ENCODE results near the gene PRPF6. TPM values are rescaled to one million over a fixed set of nuclear protein-coding genes. Genes with fewer than 3 reads are reported as not detected.

The PRPF6 gene
- total RNA-seq, 1 donor, result 116 TPM

GRCh38 chr20:64074184-64074789 is 93.4 kb downstream of the PRPF6 start:
- DNase-seq (ENCODE audit: low read depth in 2 of 3, low spot score in 2 of 3), result no peak

GRCh38 chr20:64074963-64075362 is 94.0 kb downstream of the PRPF6 start:
- DNase-seq (ENCODE audit: low read depth in 2 of 3, low spot score in 2 of 3), result no peak

GRCh38 chr20:64075556-64075955 is 94.6 kb downstream of the PRPF6 start:
- no peak for DNase-seq (ENCODE audit: low read depth in 2 of 3, low spot score in 2 of 3)

- no peak for DNase-seq (ENCODE audit: low read depth in 2 of 3, low spot score in 2 of 3)
Observed at GRCh38 chr20:64076061-64076997, 95.4 kb downstream of the PRPF6 start.

DNA sequence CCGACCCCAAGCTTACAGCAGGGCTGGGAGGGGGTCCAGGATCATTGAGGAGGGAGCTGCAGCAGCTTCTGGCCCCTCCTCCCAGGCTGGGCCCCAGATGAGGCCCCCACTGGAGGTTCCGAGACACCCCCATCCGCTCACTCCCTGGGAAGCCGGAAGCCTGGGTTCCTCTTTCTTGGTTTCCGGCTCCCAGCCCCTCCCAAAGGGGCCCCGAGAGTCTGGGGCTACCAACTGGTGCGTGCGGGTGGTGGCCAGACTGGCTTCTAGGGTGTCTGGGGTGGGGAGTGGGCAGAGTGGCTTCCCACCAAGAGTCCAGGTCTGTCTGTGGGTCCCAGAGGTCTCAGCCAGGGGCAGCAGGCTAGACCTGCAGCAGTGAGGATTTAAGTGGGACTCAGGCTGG is 96.2 kb downstream of the PRPF6 start:
- DNase-seq (ENCODE audit: low read depth in 2 of 3, low spot score in 2 of 3), result peak in 2 of 3 donors; percentile 74 to 78

- no peak for DNase-seq (ENCODE audit: low read depth in 2 of 3, low spot score in 2 of 3)
Observed at GRCh38 chr20:64077541-64077875, 96.6 kb downstream of the PRPF6 start.

GRCh38 chr20:64077876-64078551 is 97.1 kb downstream of the PRPF6 start:
- DNase-seq (ENCODE audit: low read depth in 2 of 3, low spot score in 2 of 3), result peak in 2 of 3 donors; percentile 38 to 52

- no peak for DNase-seq (ENCODE audit: low read depth in 2 of 3, low spot score in 2 of 3)
Observed at GRCh38 chr20:64078934-64079272, 98.0 kb downstream of the PRPF6 start.

- peak; percentile 50 to 94 (median 91) for DNase-seq (ENCODE audit: low read depth in 2 of 3, low spot score in 2 of 3)
Observed at GRCh38 chr20:64079273-64080012, 98.5 kb downstream of the PRPF6 start, which contains the start of gene RGS19. TSS of gene RGS19 (minus strand) at chr20:64079518. CDS start at chr20:64076886, 2,632 bp downstream.

- DNase-seq (ENCODE audit: low read depth in 2 of 3, low spot score in 2 of 3), result peak in 2 of 3 donors; percentile 32 to 33
Observed at GRCh38 chr20:64080013-64080812, 99.3 kb downstream of the PRPF6 start, which contains the start of gene OPRL1. TSS of gene OPRL1 (plus strand) at chr20:64080082. CDS start at chr20:64092721, 12,639 bp downstream.

DNA sequence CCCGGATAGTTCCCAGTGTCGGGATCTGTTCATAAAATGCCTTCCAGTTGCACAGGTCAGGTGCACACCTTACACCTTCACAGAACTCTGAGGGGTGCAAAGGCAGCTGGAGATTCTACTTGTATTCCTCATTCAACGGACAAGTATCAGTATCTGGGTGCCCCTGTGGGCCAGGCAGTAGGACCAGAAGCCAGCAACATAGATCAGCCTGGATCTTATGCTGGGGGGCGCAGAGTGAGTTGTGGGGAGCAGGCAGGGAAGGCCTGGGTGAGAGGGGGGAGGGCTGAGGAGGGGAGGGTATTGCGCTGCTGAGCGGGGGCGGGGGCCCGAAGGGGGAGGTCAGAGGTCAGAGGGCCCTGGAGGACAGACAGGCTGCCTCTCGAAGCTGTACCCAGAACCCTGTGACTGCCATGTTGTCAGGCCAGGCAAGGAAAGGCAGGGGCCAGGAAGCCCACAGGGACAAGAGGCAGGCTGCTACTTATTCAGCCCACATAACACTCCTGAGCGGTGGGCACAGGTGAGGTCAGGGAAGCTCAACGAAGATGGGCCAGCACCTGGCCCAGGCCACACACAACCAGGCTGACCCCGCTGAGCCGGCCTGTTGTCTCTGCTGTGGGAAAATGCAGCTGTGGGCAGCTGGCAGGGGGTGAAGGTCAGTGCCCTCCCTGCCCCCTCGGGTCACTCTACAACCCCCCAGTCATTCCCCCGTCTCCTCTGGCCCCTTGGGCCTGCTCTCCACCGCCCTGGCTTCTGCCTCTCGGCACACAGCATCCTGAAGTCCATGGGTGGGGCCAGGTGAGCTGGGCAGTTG is 100.1 kb downstream of the PRPF6 start:
- DNase-seq (ENCODE audit: low read depth in 2 of 3, low spot score in 2 of 3), result no peak

GRCh38 chr20:64081624-64081964 is 100.7 kb downstream of the PRPF6 start:
- DNase-seq (ENCODE audit: low read depth in 2 of 3, low spot score in 2 of 3), result no peak

DNA sequence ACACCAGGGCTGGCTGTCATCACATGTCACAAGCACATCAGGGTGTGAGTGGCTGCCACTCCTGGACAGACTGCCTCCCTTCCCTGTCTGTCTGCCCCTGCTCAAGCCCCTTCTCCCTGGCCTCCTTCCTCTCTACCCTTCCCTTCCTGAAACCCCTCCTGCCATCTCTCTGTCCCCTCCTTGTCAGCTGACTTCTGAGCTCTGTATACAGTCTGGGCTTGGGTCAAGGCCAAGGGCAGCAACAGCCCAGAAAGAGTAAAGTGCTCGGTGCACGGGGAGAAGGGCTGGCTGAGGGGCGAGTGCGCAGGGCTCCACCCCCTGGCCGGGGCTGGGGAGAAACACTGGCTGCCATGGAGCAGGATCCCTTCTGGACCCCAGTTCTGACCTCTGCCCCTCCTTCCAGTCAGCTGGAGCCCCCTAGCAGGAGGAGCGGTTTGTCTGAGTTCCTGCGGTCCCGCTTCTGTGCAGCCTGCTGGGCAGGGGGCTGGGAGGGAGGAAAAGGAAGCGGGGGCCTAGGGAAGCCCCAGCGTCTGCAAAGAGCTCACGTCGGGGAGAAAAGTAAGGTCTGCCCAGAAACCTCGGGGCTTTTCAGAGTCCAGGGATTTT is 101.3 kb downstream of the PRPF6 start:
- DNase-seq (ENCODE audit: low read depth in 2 of 3, low spot score in 2 of 3), result peak in 2 of 3 donors; percentile 35 to 40

Small RNA genes lying within 50 kb of the gene (small RNA-seq; reads per million reads assigned to genes)
- not detected for gene AL355803.1
- gene MIR647, result not detected
- gene MIR6813, result 2.8 reads per million, percentile 77 among the genes with 10 or more reads in this experiment

Other genes starting within 250 kb of the PRPF6 start
- 15.6 TPM for gene LIME1, start 244.5 kb upstream of the PRPF6 start, total RNA-seq
- 14.3 TPM for gene SLC2A4RG, start 241.4 kb upstream of the PRPF6 start, total RNA-seq
- gene ZBTB46, start 149.9 kb upstream of the PRPF6 start, total RNA-seq, result 36.4 TPM
- gene ABHD16B, start 119.6 kb upstream of the PRPF6 start, total RNA-seq, result 0.27 TPM
- 47.7 TPM for gene TPD52L2, start 115.9 kb upstream of the PRPF6 start, total RNA-seq
- 38.5 TPM for gene DNAJC5, start 86.0 kb upstream of the PRPF6 start, total RNA-seq
- gene UCKL1, start 24.7 kb upstream of the PRPF6 start, total RNA-seq, result 51.4 TPM
- gene ZNF512B, start 11.2 kb upstream of the PRPF6 start, total RNA-seq, result 24.8 TPM
- gene SAMD10, start 1.5 kb upstream of the PRPF6 start, total RNA-seq, result 27.7 TPM
- 3.0 TPM for gene C20orf204, start 55.0 kb downstream of the PRPF6 start, total RNA-seq
- gene SOX18, start 68.5 kb downstream of the PRPF6 start, total RNA-seq, result 0.54 TPM
- 32.6 TPM for gene TCEA2, start 82.1 kb downstream of the PRPF6 start, total RNA-seq
- 75.1 TPM for gene RGS19, start 98.4 kb downstream of the PRPF6 start, total RNA-seq
- gene OPRL1, start 99.0 kb downstream of the PRPF6 start, total RNA-seq, result 10.5 TPM
- gene LKAAEAR1, start 103.3 kb downstream of the PRPF6 start, total RNA-seq, result 5.7 TPM
- gene NPBWR2, start 126.4 kb downstream of the PRPF6 start, total RNA-seq, result 0.27 TPM
- gene MYT1, start 183.3 kb downstream of the PRPF6 start, total RNA-seq, result 0.27 TPM